A673 (cell line): ENCODE results near the gene MAP3K5.
A peak's percentile ranks its signal among the peaks of the same experiment; 100 is the strongest.

Experiments used
- CTCF ChIP-seq: fragments of 300-800, 200-600 bp; sonication (generic); conservative IDR thresholded peaks from 2 replicates; pipeline ENCODE4 v1.5.1; 2017; ENCODE audit warnings: low read depth, mild to moderate bottlenecking, antibody characterized with exemption, low read length, moderate library complexity, mixed read lengths
- EZH2 ChIP-seq: fragments of 200-600 bp; sonication (generic); IDR thresholded peaks from 2 replicates; pipeline ENCODE4 v1.6.1; 2017; ENCODE audit warnings: borderline replicate concordance, low read depth, mild to moderate bottlenecking, mixed read lengths, antibody characterized with exemption, low read length; ENCODE audit not compliant: poor library complexity, severe bottlenecking

- peak; percentile 68 for TF ChIP-seq CTCF
- TF ChIP-seq EZH2: no peak
These were observed 241.8 kb downstream of the MAP3K5 start, which contains the start of gene MAP7 for GRCh38 chr6:136550330-136551071.
